ENCODE measurements around the gene RBMS2. TPM values are rescaled to one million over a fixed set of nuclear protein-coding genes. Genes with fewer than 3 reads are reported as not detected.
"Not testable (repeated sequence)": the region's sequence is repeated elsewhere in the genome, so short reads cannot be mapped to it uniquely, and the experiment has no call there.

Gene RBMS2
- total RNA-seq, 1 donor from 2014 or later = 129 TPM

DNA sequence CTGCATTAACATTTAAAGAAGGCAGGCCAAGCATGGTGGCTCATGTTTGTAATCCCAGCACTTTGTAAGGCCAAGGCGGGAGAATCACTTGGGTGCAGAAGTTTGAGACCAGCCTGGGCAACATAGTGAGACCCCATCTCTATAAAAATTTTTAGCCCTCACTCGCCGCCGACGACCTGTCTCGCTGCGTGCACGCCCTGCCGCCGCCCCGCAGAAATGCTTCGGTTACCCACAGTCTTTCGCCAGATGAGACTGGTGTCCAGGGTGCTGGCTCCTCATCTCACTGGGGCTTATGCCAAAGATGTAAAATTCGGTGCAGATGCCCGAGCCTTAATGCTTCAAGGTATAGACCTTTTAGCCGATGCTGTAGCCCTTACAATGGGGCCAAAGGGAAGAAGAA, 10.8 kb upstream of the RBMS2 start:
- DNase-seq = no peak
- H3K4me1 ChIP-seq = peaks cover 9% of the 10 kb centered on the region
- H3K36me3 ChIP-seq = no peaks in the 10 kb centered on the region
- H3K27me3 ChIP-seq (ENCODE audit: low read depth) = no peaks in the 10 kb centered on the region
- TF ChIP-seq, protein P1, sequence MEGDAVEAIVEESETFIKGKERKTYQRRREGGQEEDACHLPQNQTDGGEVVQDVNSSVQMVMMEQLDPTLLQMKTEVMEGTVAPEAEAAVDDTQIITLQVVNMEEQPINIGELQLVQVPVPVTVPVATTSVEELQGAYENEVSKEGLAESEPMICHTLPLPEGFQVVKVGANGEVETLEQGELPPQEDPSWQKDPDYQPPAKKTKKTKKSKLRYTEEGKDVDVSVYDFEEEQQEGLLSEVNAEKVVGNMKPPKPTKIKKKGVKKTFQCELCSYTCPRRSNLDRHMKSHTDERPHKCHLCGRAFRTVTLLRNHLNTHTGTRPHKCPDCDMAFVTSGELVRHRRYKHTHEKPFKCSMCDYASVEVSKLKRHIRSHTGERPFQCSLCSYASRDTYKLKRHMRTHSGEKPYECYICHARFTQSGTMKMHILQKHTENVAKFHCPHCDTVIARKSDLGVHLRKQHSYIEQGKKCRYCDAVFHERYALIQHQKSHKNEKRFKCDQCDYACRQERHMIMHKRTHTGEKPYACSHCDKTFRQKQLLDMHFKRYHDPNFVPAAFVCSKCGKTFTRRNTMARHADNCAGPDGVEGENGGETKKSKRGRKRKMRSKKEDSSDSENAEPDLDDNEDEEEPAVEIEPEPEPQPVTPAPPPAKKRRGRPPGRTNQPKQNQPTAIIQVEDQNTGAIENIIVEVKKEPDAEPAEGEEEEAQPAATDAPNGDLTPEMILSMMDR (IDR thresholded peaks at IDR 0.05) = no peak
- ATAC-seq = no peak
- no peak overlapping the region for H3K27ac ChIP-seq
- intact Hi-C loops (cut with DNase I) = no loop called here
- H3K9me3 ChIP-seq = no peaks in the 10 kb centered on the region
- no peak overlapping the region for H3K4me3 ChIP-seq

DNA sequence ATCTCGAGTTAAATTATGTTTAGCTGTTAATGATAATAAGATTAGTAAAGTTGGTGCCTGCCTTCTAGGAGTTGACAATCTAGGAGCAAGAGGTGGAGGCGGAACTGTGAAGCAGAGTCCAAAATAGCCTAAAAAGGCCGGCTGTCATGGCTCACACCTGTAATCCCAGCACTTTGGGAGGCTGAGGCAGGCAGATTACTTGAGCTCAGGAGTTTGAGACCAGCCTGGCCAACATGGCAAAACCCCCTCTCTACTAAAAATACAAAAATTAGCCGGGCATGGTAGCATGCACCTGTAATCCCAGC, 7.7 kb upstream of the RBMS2 start:
- H3K27me3 ChIP-seq (ENCODE audit: low read depth); H3K36me3 ChIP-seq; intact Hi-C loops (cut with DNase I); DNase-seq; H3K27ac ChIP-seq; H3K9me3 ChIP-seq: not testable (repeated sequence)
- H3K4me3 ChIP-seq = peak overlapping the region; percentile 0
- peak in 1 of 2 donors; percentile 30 for ATAC-seq
- H3K4me1 ChIP-seq = peaks cover 21% of the 10 kb centered on the region

DNA sequence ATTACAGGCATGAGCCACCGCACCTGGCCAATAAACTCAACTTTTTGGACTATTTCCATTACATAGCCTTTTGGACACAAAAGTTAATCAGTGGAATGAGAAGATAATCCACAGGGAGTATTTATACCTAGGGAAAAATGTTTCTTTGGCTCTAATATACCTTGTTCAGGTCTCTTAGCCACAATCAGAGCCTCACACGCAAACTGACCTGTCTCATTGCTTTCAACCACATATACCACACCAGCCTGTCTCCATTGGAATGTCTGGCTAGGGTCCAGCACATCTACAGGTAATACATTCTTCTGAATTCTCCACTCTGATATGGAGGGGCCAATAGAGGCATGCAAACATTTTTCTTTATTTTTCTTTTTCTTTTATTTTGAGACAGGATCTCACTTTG, 3.8 kb upstream of the RBMS2 start:
- H3K4me3 ChIP-seq = no peak overlapping the region
- H3K9me3 ChIP-seq = no peaks in the 10 kb centered on the region
- H3K36me3 ChIP-seq = no peaks in the 10 kb centered on the region
- DNase-seq (no peak), ATAC-seq (no peak)
- intact Hi-C loops (cut with DNase I) = loop anchor here (5.0 kb wide), 1 partner anchor 54 kb away; no protein-coding TSS in a partner anchor
- TF ChIP-seq, protein P1 (IDR thresholded peaks at IDR 0.05) = no peak
- no peaks in the 10 kb centered on the region for H3K27me3 ChIP-seq (ENCODE audit: low read depth)
- peaks cover 46% of the 10 kb centered on the region for H3K4me1 ChIP-seq
- H3K27ac ChIP-seq = no peak overlapping the region

DNA sequence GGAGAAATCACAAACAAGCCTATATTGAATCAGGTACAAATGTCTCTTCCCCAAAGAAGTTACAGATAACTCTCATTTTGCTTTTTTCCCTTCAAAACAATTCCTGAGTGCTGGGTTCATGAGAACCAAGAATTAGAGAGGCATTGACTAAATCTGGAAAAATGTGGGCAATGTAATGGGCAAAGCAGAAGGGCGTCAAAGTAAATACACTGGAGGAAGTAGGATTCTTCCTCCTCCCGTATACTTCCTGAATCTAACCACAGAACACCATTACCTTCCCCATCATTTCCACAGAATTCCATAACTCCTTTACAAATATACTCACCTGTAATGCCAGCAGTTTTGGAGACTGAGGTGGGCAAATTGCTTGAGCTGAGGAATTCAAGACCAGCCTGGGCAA, 3.0 kb upstream of the RBMS2 start:
- peaks cover 49% of the 10 kb centered on the region for H3K4me1 ChIP-seq
- no peak for ATAC-seq
- TF ChIP-seq, protein P1 (IDR thresholded peaks at IDR 0.05) = no peak
- no peaks in the 10 kb centered on the region for H3K36me3 ChIP-seq
- no peak overlapping the region for H3K4me3 ChIP-seq
- no peaks in the 10 kb centered on the region for H3K27me3 ChIP-seq (ENCODE audit: low read depth)
- H3K9me3 ChIP-seq = no peaks in the 10 kb centered on the region
- no peak for DNase-seq
- peak overlapping the region; percentile 83 for H3K27ac ChIP-seq
- intact Hi-C loops (cut with DNase I) = loop anchor here (5.0 kb wide), 1 partner anchor 54 kb away; no protein-coding TSS in a partner anchor

DNA sequence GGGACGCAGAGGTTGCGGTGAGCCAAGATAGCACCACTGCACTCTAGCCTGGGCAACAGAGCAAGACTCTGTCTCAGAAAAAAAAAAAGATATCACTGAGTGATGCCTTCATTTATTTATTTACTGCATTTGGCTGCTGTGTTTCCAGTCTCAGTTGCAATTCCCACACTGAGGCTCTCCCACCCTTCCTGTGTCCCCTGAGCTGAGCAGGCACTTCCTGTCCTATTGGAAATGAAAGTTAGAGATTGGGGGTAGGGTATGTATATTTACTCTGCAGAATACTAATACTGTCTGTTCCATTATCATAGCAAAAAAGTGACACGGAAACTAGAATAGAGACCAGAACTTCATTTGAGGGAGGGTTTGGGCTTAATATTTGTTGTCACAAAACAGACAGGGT, 1.6 kb upstream of the RBMS2 start:
- no peaks in the 10 kb centered on the region for H3K36me3 ChIP-seq
- ATAC-seq (no peak), DNase-seq (no peak)
- peaks cover 54% of the 10 kb centered on the region for H3K4me1 ChIP-seq
- peak overlapping the region; percentile 56 for H3K4me3 ChIP-seq
- TF ChIP-seq, protein P1 (IDR thresholded peaks at IDR 0.05) = no peak
- H3K9me3 ChIP-seq = no peaks in the 10 kb centered on the region
- no peaks in the 10 kb centered on the region for H3K27me3 ChIP-seq (ENCODE audit: low read depth)
- H3K27ac ChIP-seq = peak overlapping the region; percentile 83
- intact Hi-C loops (cut with DNase I) = no loop called here

DNA sequence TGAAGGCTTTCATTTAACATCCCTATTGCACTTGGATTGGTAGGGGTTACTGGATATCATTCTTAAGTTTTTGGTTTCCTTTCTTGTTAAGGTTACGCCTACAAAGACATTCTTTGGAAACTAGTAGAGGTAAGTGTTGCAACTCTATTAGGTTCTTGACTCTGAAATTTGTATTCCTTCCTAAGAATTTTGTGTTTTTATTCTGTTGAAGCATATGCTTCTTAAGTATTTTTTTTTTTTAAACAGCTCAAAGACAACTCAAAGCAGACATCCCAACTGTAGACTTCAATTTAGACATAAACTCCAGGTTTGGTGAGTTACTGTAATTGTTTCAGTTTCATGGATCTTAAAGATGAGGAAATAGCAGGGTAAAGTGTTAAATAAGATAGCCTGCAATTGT, 1.1 kb upstream of the RBMS2 start:
- TF ChIP-seq, protein P1 (IDR thresholded peaks at IDR 0.05) = no peak
- Histone ChIP-seq H3K36me3 (no peaks in the 10 kb centered on the region), H3K4me1 (peaks cover 58% of the 10 kb centered on the region), H3K27me3 (ENCODE audit: low read depth) (no peaks in the 10 kb centered on the region), H3K27ac (peak overlapping the region; percentile 83), H3K4me3 (peak overlapping the region; percentile 56), H3K9me3 (no peaks in the 10 kb centered on the region)
- intact Hi-C loops (cut with DNase I) = no loop called here
- DNase-seq (no peak), ATAC-seq (peak; percentile 25 to 58)
